ENCODE results near the gene HLA-DMA. TPM values are rescaled to one million over a fixed set of nuclear protein-coding genes. Genes with fewer than 3 reads are reported as not detected.

Gene HLA-DMA
- total RNA-seq, 2 donors from 2014 or later: 15.8 to 26.7 TPM

GRCh38 chr6:32936239-32937152 is 16.4 kb downstream of the HLA-DMA start:
- WGBS, 2 donors: 43 to 77% methylated on average over 12 of the region's 12 CpGs

GRCh38 chr6:32935551-32936238 is 17.2 kb downstream of the HLA-DMA start:
- no peaks in the 10 kb centered on the region for H3K27me3 ChIP-seq
- ATAC-seq (no peak), DNase-seq (no peak)
- intact Hi-C loops (cut with DNase I): loop anchor here (5.0 kb wide), 1 partner anchor 52 kb away; no protein-coding TSS in a partner anchor
- no peak for TF ChIP-seq POLR2A (IDR thresholded peaks at IDR 0.05)
- no peak for TF ChIP-seq CTCF (IDR thresholded peaks at IDR 0.05)
- 80 to 82% methylated on average over 4 of the region's 4 CpGs for WGBS, 2 donors
- H3K9me3 ChIP-seq: no peaks in the 10 kb centered on the region
- no peak overlapping the region for H3K27ac ChIP-seq
- H3K4me1 ChIP-seq: peaks cover 3% of the 10 kb centered on the region
- H3K36me3 ChIP-seq (replicated peaks in 1 of 2; ENCODE audit: insufficient read depth in 1 of 2, low read depth in 2 of 2): no peaks in the 10 kb centered on the region
- H3K4me3 ChIP-seq: no peak overlapping the region

More at GRCh38 chr6:32936239-32937152, 16.4 kb downstream of the HLA-DMA start:
- ATAC-seq (no peak), DNase-seq (peak in 1 of 4 donors; percentile 27)
- no peaks in the 10 kb centered on the region for H3K27me3 ChIP-seq
- TF ChIP-seq CTCF (IDR thresholded peaks at IDR 0.05) (no peak), POLR2A (IDR thresholded peaks at IDR 0.05) (no peak)
- H3K36me3 ChIP-seq (replicated peaks in 1 of 2; ENCODE audit: insufficient read depth in 1 of 2, low read depth in 2 of 2): no peaks in the 10 kb centered on the region
- H3K4me1 ChIP-seq: peaks cover 5% of the 10 kb centered on the region
- intact Hi-C loops (cut with DNase I): loop anchor here (5.0 kb wide), 1 partner anchor 51 kb away; no protein-coding TSS in a partner anchor
- H3K9me3 ChIP-seq: no peaks in the 10 kb centered on the region
- H3K27ac ChIP-seq: peak overlapping the region in 1 of 4 donors; percentile 64
- no peak overlapping the region for H3K4me3 ChIP-seq

- Histone ChIP-seq H3K27me3 (no peaks in the 10 kb centered on the region), H3K4me1 (no peaks in the 10 kb centered on the region), H3K4me3 (no peak overlapping the region), H3K36me3 (replicated peaks in 1 of 2; ENCODE audit: insufficient read depth in 1 of 2, low read depth in 2 of 2) (no peaks in the 10 kb centered on the region), H3K9me3 (peaks cover 0 to 3% (median 0%) of the 10 kb centered on the region in 3 donors), H3K27ac (no peak overlapping the region)
- ATAC-seq (peak; percentile 79), DNase-seq (peak; percentile 75 to 87 (median 81))
- TF ChIP-seq POLR2A (IDR thresholded peaks at IDR 0.05) (no peak), CTCF (IDR thresholded peaks at IDR 0.05) (peak; percentile 67 to 81 (median 79))
- 0 to 11% methylated on average over 3 of the region's 3 CpGs for WGBS, 2 donors
- intact Hi-C loops (cut with DNase I): no loop called here
Measured at GRCh38 chr6:32933661-32934085, 19.2 kb downstream of the HLA-DMA start.

- no peaks in the 10 kb centered on the region for H3K36me3 ChIP-seq (replicated peaks in 1 of 2; ENCODE audit: insufficient read depth in 1 of 2, low read depth in 2 of 2)
- H3K9me3 ChIP-seq: peaks cover 0 to 3% (median 0%) of the 10 kb centered on the region in 3 donors
- H3K4me3 ChIP-seq: no peak overlapping the region
- ATAC-seq (no peak), DNase-seq (no peak)
- intact Hi-C loops (cut with DNase I): no loop called here
- no peaks in the 10 kb centered on the region for H3K27me3 ChIP-seq
- 65 to 77% methylated on average over 7 of the region's 7 CpGs for WGBS, 2 donors
- TF ChIP-seq CTCF (IDR thresholded peaks at IDR 0.05) (no peak), POLR2A (IDR thresholded peaks at IDR 0.05) (no peak)
- no peaks in the 10 kb centered on the region for H3K4me1 ChIP-seq
- H3K27ac ChIP-seq: no peak overlapping the region
Measured at GRCh38 chr6:32932132-32932868, 20.6 kb downstream of the HLA-DMA start.

Data from body of pancreas (tissue), 4 donors.